DMS 273 (cell line): ENCODE measurements around the gene STAT5B.
A peak's percentile ranks its signal among the peaks of the same experiment; 100 is the strongest.

Experiments
- DNase-seq: peaks from one replicate; lab custom pipeline; 2025; ENCODE audit not compliant: unreplicated experiment; lab: John Stamatoyannopoulos, UW

The STAT5B gene

DNA sequence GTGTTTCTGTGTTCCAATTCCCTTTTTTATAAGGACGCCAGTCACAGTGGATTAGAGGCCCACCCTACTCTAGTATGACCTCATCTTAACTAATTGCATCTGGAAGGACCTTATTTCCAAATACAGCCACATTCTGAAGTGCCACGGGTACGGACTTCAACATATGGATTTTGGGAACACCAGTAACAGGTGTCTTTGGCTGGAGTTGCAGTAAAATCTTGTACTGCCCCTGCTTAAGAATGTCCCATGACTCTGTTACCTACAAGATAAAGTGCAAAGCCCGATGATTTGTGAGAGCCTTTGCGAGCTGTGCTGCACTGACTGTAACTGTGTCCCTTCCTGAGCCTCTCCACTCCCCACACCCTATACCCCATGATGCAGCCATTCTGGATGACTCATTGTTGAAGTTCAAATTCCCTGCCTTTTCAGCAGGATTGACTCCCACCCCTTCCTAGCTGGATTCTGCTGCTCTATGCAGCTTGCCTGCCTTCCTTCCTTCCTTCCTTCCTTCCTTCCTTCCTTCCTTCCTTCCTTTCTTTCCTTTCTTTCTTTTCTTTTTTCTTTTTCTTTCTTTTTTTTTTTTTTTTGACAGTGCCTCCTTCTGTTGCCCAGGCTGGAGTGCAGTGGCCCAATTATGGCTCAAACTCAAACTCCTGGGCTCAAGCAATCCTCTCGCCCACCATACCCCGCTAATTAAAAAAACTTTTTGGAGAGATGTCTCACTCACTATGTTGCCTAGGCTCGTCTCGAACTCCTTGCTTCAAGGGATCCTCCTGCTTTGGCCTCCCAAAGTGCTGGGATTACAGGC is 93.1 kb downstream of the STAT5B start:
- no peak for DNase-seq

DNA sequence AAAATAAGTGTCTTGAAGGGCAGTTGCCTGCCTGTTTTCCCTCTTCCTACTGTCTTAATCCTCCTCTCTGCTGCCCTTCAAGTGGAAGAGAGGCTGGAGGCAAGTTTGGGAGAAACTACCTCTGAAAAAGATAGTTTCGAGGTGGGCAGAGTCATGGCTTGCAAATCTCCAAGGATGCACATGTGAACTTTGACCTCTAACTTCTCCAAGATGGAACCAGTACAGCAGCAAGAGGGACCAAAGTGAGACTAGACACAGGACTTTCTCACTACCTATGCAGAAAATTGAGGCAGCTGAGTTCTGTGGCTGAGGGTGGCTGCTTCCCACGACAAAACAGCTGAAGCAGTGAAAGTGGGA is 94.4 kb downstream of the STAT5B start:
- no peak for DNase-seq

DNA sequence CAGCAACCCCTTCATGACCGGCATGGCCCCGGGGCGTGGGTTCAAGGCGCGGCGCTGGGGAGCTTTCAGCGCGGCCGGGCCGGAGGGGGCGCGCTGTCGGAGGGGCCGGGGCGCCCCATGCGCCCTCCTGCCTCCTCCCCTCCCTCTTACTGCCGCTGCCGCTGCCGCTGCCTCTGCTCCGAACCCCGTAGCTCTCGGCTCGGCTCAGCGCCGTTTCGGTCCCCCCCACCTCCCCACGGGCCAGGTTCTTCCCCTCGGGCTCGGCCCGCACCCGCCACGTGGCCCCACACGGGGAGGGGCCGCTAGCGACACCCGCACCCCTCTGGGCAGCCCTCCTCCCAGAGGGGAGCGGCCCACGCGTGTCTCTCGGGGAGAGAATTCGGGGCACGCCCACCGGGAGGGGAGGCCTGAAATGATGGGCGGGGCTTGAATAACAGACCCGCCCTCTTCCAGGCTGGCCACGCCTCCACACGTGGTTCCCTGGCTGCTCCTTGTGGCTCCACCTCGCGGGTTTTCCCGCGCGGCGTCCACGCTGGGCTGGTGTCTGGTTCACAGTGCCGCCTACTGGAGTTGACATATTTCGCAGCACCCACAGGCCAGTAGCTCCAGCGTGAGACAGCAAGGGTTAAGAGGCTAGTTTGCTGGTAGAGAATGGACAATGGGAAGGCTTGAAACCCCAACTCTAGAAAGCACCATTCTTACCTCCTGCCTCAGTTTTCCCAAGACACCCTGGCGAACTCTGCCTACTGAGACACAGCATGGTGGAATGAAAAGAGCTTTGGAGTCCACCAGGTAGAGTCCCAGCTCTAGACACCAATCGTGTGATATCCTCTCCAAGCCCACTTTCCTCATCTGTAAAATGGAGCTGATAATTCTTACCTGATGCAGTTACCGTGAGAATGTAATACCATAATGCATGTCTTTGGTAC is 95.0 kb downstream of the STAT5B start, which contains the start of gene KCNH4:
TSS of gene KCNH4 (minus strand) at position 221 of the 929 bp plus-strand sequence. CDS start at position 24, 197 bp downstream.
- peak; percentile 92 for DNase-seq

DNA sequence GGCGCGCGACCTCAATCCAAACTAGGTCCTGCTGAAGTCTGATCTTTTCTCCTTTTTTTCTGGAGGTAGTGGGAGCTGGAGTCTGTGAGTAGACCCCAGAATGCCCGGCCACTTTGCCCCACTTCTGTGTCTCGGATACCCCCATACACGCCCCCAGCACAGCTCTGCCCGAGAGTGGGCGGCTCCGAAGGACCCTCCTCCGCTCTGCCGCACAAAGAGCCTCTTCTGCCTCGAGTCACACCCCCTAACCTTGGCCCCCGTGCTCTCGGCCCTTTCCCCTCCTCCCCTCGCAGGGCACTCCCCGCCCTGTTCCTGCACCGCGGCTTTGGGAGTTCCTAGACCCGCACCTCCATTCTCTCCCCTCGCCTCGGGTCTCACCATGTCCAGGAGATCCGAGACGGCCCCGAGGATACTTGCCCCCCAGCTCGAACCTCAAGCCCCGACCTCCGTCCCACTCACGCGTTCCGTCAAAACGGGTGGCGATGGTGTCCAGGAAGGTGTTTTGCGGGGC is 95.7 kb downstream of the STAT5B start:
- DNase-seq: peak; percentile 41

DNA sequence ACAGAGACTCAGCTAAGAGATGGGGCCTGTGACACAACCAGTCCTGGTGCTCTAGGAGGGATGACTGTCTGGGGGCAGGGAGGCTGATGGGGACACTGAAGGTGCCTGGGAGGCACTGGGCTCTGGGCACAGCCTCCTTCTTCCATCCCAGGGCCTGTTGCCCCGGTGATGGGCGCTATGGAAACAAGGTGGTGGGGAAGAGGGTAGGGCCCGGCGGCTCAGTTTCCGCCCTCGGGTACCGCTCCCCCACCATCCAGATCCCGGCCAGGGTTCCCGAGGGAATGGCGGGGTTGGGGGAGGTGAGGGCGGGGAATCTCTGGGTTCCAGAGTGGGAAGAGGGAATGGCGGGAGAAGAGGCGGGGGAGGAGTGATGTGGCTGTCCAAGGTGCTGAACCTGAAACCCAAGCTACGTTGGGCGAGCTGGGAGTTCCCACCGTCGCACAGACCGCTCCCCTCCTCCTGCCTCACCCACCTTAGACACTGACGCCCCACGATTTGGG is 96.2 kb downstream of the STAT5B start:
- peak; percentile 89 for DNase-seq

DNA sequence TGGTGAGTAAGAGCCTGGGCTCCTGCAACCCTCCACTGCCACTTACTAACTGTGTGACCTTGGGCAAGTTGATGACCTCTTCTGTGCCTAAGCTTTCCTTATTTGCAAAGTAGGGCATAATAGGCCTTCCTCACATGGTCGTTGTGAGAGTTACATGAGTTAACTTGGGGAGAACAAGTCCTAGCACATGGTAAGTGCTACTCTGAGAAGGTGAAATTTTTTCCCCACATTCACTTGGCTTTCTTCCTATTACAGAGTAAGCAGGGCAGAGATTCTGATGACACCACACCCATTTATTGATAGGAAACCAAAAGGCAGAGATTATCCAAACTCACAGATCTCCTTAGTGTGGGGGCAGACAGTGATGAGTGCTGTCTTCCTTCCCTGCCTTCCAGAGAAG is 96.9 kb downstream of the STAT5B start:
- no peak for DNase-seq

DNA sequence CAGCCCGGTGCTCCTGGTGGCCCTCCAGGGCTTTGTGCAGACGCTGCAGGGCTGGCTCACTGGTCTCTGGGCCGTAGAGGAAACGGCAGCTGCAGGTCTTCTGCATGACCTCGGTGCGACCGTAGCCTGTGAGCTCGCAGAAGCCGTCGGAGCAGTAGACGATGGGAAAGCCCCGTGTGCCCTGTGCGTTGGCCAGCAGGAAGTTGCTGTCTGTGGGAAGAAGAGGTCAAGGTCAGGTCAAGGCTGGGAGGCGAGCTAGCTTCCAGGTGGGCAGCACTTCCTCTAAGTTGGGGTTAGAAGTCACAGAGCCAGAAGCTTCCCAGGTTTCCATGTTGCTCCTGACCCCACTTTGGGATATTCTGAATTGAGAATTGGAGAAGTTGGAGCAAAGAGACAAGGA is 97.4 kb downstream of the STAT5B start:
- DNase-seq: no peak

DNA sequence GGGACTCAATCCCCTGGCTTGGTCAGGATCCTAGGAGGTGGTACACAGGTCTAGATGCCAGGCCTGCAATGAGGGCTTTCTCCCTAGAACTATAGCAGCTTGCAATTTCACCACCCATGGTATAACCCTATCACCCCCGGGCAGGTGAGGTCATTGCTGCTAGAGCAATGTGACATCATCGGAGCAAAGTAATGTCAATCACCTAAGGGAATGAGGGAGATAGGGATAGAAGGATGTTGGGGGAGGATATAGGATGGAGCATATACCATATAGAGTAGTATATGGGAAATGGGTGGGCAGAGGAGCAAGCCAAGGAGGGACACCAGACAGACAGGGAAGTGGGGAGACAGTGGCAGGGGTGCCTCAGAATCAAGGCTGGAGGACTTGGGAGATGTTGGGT is 98.5 kb downstream of the STAT5B start:
- DNase-seq: peak; percentile 27

DNA sequence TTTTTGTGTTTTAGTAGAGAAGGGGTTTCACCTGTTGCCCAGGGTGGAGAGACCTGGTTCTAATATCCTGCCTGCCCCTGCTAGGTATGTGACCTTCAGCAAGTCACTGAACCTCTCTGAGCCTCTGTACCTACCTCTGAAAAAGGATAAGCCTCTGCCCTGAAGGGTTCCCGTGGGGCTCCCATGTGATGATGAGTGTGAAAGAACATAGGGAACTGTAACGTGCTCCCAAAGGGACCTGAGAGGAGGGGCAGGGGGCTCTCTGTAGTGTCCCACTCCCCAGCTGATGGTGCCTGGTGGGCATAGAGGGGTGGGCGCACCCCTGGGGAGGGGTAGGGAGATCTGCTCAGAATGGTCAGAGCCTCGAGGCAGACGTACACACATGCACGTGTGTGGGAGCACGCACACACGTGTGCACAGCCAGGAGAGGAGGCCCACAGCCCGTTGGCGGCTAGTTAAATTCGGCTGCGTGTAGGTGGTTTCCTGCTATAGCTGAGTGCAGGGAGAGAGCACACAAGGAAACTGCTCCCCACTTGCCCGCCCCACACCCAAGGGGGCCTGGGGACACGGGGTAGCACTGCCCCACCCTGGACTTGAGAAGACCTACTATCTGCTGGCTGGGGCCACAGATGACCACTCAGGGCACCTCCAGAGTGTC is 101.9 kb downstream of the STAT5B start:
- DNase-seq: no peak

DNA sequence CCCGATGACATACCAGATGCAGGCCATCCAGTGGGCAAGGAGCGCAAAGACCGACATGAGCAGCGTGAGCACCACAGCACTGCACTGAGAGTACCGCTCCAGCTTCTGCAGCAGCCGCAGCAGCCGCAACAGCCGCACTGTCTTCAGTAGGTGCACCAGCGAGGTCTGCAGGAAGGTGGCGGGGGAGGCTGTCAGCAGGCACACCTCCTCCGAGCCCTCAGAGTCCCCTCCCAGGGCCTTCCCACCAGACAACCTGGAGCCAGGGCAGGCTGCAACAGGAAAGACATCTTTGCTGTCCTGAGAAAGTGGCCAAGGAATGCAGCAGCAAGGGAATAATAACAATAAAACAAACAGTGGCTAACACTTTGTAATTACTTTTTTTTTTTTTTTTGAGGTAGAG is 104.4 kb downstream of the STAT5B start:
- DNase-seq: no peak

DNA sequence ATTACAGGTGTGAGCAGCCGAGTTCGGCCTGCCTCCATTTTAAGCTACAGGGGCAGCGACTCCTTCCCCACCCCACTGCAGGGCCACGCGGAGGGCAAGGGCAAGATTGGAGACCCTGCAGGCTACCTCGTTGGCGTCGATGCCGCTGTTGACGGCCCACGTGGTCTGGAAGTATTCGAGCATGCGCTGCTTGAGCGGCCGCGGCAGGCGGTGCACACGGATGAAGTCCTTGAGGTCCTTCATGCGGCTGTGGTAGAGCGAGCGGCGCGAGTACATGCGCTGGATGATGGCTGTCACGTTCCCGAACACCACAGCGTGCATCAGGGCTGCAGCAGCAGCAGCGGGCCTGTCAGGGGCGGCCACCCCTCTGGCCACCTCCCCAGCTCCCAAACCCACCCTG is 106.8 kb downstream of the STAT5B start:
- DNase-seq: no peak

DNA sequence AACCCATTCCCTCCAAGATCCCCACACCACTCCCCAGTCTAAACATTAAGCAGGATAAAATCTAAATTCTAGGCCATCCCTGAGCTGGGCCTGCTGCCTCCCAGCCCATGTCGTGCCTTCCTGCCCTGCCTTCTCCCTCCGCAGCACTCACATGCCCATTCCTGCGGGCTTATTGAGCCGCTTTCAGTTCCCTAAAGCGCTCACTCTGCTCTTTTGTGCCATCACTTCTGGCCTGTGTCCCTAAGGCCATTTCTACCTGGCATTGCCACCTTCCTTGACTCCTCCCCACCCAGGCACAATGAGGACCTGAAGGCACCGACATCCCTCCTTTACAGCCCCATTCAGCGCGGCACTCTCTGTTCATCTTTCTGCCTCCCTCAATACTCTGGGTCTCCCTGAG is 108.4 kb downstream of the STAT5B start:
- no peak for DNase-seq

DNA sequence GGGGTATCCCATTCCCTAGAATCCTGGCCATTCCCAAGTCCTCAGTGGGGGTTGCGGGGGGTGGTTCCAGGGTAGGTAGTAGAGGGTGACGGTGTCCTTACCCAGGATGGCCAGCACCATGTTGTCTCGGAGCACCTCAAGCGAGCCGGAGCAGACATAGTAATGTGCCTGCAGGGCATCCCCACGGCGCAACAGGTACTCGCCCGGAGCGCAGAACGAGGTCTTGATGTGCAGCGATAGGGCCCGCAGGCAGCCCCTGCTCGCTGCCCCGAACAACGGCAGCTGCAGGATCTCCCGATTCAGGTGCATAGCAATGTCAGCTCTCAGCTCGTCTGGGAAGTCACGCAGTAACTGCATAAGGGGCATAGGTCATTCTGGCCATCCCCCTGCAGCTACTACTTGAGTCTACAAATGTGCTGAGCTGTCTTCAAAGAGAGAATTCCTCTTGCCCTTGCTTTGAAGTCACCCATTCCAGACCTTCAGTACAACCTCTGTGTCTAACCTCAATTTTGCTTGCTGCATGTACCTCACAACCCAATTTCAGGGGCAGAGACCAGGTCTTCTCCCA is 109.9 kb downstream of the STAT5B start:
- no peak for DNase-seq

DNA sequence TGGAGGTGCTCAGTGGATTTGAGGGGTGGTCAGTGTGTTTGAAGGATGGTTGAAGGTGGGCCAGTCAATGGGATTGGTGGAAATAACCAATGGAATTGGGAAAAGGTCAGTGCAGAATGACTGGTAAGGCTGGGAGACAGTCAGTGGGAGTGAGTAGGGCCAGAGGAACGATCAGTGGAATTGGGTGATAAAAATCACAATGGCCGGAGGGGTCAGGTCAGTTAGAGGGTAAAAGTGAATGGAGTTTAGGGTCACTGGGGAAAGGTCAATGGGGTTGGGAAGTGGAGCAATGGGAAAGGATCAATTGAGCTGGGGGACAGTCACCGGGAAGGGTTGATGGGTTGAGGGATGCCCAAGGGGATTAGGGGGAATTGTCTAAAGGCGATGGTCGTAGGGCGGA is 110.4 kb downstream of the STAT5B start:
- DNase-seq: no peak

DNA sequence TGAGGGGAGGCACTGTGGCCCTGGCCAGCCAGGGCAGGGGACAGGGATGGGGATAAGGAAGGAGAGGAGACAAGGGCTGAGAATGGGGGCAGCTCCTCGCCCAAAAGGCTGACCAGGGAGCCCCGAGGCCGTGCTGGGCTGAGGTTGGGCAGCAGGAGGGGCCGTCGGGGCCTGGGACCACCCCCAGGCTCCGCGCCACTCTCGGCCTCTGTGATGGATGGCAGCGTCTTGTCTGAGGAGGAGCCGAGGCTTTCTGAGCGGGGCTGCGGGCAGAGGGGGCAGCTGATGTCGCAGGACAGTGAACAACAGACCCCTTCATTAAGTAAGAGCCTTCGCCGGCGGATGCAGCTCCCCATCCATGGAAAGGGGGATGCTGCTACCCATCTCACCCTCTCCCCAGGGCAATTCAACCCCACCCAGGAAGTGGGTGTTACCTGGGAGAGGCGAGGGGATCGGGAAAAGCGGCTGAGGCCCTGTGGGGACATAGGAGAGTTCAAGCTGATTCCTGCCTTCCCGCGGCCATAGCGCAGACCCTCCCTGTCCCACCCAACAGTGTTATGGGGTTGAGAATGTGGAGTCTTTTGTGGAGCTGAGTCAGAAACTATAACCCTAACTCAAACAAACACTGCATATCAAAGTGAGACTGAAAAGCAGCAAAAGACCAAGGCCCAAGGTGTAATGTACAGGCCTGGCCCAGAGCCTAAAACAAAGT is 112.3 kb downstream of the STAT5B start:
- DNase-seq: no peak

DNA sequence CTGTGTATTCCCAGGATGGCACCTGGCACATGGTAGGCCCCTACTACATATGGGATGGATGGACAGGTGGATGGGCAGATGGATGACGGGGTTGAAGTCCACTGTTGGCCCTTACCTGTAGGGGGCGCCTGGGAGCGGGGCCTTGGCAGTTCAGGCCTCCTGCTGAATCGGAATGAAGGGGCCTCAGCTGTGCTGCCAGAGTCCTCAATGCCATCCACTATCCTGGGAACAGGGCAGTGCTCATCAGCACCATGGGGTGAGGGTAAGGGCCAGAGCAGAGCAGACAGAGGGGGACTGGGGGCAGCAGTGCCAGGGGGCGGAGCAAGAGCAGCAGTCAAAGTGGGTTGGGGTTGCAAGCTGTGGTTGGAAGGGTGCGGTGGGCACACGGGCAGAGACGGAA is 113.1 kb downstream of the STAT5B start:
- peak; percentile 64 for DNase-seq

DNA sequence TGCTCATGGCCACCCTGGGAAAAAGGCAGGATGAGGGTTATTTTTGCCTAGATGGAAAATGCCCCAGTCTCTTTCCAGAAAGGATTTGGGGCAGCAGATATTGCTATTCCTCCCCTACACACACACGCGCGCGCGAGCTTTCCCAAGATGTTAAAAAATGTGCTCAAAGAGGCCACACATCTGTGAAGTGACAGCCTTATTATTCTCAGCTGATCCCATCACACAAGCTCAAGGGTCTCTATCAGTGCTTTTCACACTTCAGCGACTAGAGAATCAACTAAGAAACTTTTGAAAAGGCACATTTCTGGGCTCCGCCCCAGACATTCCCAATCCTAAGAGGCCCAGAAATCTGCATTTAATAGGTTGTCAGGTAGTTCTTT is 115.7 kb downstream of the STAT5B start:
- DNase-seq: no peak

DNA sequence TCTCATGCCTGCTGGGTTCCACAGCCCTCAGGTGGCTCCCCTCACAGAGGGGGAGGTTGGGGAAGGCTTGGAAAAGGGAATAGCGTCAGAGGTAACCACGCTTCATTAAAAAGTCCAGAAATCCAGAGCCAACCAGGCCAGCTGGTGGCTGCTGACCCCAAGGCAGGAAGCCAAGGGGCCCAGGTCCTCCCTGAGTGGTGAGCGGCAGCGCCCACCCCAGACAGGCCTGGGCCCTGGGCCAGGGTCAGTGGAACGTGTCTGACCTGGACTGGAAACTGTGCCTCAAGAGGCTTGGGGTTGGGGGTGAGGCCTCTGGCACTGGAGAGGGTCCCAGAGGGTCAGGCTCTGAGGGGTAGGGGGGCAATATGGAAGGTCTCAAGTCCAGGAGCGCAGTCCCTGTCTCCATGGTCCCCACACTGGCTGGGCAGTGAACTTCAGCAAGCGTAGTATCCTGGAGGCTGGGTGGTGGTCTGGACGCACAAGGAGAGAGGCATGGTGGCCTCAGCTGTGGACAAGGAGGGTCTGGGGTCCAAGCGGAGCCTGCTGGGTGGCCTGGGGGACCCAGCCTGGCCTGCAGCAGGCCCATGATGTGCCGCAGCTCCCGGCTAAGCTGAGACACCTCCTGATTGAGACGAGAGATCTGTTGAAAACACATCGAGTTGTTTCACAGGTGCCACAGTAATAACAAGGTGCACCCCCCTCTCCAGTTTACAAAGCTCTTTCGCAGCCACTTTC is 116.2 kb downstream of the STAT5B start:
- DNase-seq: no peak

DNA sequence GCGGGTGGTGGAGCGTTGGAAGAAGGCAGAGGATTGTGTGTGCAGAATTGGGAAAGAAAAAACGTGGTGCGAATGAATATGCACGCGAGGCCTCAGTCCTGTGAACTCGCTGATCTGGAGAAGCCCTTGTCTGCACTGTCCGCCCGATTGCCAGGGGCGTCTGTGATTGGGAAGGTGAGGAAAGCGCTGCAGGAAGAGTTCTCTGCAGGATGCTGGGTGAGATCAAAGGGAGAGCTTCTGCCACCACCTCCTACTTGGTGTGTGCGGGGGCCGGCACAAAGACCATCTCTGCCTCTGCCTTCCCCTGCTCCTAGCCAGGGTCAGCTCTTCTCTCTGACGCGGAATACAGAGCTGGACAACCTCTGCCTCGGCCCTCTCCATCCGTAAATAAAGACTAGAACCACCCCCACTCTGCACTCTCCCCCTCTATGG is 120.6 kb downstream of the STAT5B start:
- DNase-seq: no peak
